ENCODE data around the gene NPAS3.

DNA sequence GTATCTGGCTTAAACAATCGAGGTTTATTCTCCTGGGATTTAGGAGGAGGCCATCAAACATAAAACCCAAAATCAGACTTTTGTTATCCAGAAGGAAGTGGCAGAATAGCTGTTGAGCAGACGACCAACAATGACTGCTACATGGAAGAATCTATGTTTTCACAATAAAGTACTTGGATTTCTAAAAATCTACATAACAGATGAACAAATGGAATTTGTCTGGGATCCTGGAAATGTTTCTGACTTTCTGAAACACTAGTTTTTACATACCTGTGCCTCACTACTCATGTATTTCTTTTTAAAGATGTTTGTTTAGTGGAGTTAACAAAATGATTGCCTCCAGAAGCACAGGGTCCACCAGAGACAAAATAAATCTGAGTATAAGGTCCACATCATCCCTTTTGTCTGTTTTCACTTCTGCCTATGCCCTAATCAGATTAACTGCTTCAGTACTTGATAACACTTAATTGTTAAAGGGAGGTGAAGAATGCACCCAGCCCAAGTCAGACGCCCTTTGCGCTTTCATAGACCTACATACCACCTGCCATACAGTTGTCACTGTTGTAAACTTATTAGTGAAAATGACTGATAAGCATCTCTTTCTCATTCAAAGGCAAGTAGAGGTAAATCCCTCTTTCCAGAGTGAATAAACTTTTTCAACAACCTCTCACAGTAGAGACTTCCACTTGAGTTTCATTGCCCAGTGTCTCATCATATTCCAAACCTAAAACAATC lies 847.6 kb downstream of the NPAS3 start:
- TF ChIP-seq POLR2AphosphoS5 (IDR thresholded peaks at IDR 0.05; ENCODE audit: low read depth, low read length) (no peak), TAF1 (IDR thresholded peaks at IDR 0.05; ENCODE audit: low read depth, low read length) (no peak), POLR2A (IDR thresholded peaks at IDR 0.05; ENCODE audit: low read depth, low read length) (no peak), SPI1 (IDR thresholded peaks at IDR 0.05; ENCODE audit: low read depth, low read length) (no peak), POU2F2 (IDR thresholded peaks at IDR 0.05; ENCODE audit: low read depth, low read length) (no peak), PAX5 (IDR thresholded peaks at IDR 0.05; ENCODE audit: insufficient read depth, low read length, severe bottlenecking) (no peak)
